Glutamatergic neuron (in vitro differentiated cells): ENCODE measurements around the gene NLGN4X. TPM values are rescaled to one million over a fixed set of nuclear protein-coding genes. Genes with fewer than 3 reads are reported as not detected.

Source experiments
- DNase-seq: peaks from one replicate; pipeline ENCODE4 v3.0.0; 2022
- H3K27ac Mint-ChIP-seq: one replicate; pipeline ENCODE4 v1.8.0; 2020; ENCODE audit warnings: mild to moderate bottlenecking, mixed read lengths, inconsistent platforms; ENCODE audit not compliant: unreplicated experiment
- H3K27me3 Mint-ChIP-seq: one replicate; pipeline ENCODE4 v1.8.0; 2020; ENCODE audit warnings: mild to moderate bottlenecking, moderate library complexity, mixed read lengths, inconsistent platforms; ENCODE audit not compliant: unreplicated experiment
- H3K36me3 Mint-ChIP-seq: one replicate; pipeline ENCODE4 v1.8.0; 2020; ENCODE audit warnings: mild to moderate bottlenecking, mixed read lengths, inconsistent platforms; ENCODE audit not compliant: unreplicated experiment
- H3K4me1 Mint-ChIP-seq: one replicate; pipeline ENCODE4 v1.8.0; 2020; ENCODE audit warnings: mild to moderate bottlenecking, low read depth, mixed read lengths, inconsistent platforms; ENCODE audit not compliant: unreplicated experiment
- H3K4me3 Mint-ChIP-seq: one replicate; pipeline ENCODE4 v1.8.0; 2020; ENCODE audit warnings: mild to moderate bottlenecking, mixed read lengths, inconsistent platforms; ENCODE audit not compliant: unreplicated experiment
- H3K9me3 Mint-ChIP-seq: one replicate; pipeline ENCODE4 v1.8.0; 2020; ENCODE audit warnings: mild to moderate bottlenecking, moderate library complexity, mixed read lengths, inconsistent platforms; ENCODE audit not compliant: unreplicated experiment
- total RNA-seq: library from RNA; stranded (reverse); fragmentation: NEBNext Ultra II Directional; extraction: Animal tissue kit (Norgen Biotek cat#: 25700); gene quantifications from one replicate; pipeline ENCODE4 v1.2.1, GENCODE V29; 2021; ENCODE audit not compliant: unreplicated experiment
- TF ChIP-seq, protein P1 (sequence below): fragments of 200-600 bp; sonication (generic); IDR thresholded peaks from one replicate; pipeline ENCODE4 v1.5.0; 2021; ENCODE audit not compliant: partially characterized antibody, unreplicated experiment

NLGN4X gene
- total RNA-seq, 1 donor from 2014 or later: 40.9 TPM

DNA sequence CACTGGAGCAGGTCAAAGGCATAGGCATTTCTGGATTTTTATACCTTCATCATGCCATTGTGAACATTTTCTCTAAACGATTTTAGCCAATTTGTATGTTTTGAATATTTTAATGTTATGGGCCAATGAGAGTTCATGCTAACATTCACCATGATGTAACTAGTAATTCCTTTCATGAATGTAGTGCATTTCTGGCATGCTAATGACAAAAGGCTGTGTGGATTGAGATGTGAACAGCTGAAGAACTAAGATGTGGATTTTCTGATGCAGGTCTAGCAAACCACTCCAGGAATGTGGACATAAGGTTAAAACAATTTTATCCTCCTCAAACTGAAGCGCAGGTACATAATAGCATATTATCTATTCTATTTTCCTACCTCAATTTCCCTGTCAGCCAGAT is 269.4 kb downstream of the NLGN4X start:
- TF ChIP-seq, protein P1, sequence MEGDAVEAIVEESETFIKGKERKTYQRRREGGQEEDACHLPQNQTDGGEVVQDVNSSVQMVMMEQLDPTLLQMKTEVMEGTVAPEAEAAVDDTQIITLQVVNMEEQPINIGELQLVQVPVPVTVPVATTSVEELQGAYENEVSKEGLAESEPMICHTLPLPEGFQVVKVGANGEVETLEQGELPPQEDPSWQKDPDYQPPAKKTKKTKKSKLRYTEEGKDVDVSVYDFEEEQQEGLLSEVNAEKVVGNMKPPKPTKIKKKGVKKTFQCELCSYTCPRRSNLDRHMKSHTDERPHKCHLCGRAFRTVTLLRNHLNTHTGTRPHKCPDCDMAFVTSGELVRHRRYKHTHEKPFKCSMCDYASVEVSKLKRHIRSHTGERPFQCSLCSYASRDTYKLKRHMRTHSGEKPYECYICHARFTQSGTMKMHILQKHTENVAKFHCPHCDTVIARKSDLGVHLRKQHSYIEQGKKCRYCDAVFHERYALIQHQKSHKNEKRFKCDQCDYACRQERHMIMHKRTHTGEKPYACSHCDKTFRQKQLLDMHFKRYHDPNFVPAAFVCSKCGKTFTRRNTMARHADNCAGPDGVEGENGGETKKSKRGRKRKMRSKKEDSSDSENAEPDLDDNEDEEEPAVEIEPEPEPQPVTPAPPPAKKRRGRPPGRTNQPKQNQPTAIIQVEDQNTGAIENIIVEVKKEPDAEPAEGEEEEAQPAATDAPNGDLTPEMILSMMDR: no peak
- Mint-ChIP-seq H3K36me3 (no peaks in the 10 kb centered on the region), H3K27ac (no peak overlapping the region), H3K4me3 (no peak overlapping the region), H3K4me1 (peaks cover 4% of the 10 kb centered on the region), H3K9me3 (peaks cover 3% of the 10 kb centered on the region), H3K27me3 (no peaks in the 10 kb centered on the region)
- DNase-seq: no peak

DNA sequence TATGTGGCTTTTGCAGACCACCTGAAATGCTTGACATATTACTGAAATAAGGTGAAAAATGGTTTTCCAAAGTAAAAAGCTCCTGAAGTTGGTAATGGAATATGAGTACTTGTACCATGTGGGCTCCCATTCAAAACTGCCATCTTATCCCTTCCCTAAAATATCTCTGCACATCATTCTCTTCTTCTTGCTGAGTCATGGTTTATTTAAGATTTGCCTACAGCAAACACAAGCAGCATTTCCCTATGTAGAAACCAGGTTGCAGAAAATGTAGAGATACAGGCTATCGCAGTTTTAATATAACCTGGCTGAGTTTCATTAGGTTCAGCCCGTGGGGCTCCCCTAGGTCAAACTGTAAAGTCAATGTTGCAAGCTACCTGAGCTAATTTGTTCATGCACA is 270.1 kb downstream of the NLGN4X start:
- Mint-ChIP-seq H3K27me3 (no peaks in the 10 kb centered on the region), H3K9me3 (peaks cover 3% of the 10 kb centered on the region), H3K27ac (no peak overlapping the region), H3K4me1 (peaks cover 4% of the 10 kb centered on the region), H3K4me3 (no peak overlapping the region), H3K36me3 (no peaks in the 10 kb centered on the region)
- no peak for DNase-seq
- TF ChIP-seq, protein P1: no peak

DNA sequence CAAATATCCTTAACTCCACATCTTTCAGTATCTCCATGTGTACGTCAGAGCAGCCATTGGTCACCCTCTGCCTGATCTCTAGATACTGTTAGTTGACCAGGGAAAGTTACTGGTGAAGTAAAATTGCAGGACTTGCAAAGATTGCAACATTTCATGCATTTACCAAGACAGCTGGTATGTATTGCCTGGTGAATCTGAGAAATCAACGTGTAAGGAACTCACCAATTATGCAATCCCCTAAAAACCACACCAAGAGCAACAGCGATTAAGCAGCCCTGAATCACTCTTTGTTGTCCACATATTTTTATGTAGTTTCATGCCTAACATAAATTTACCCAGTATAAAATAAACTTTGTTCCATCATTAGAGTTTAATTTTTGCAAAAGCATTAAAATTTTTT is 271.2 kb downstream of the NLGN4X start:
- Mint-ChIP-seq H3K27me3 (no peaks in the 10 kb centered on the region), H3K27ac (no peak overlapping the region), H3K4me3 (no peak overlapping the region), H3K36me3 (no peaks in the 10 kb centered on the region), H3K4me1 (peaks cover 4% of the 10 kb centered on the region), H3K9me3 (peaks cover 3% of the 10 kb centered on the region)
- DNase-seq: no peak
- TF ChIP-seq, protein P1: no peak

GRCh38 chrX:5936438-5936837 is 292.2 kb downstream of the NLGN4X start:
- Mint-ChIP-seq H3K9me3 (no peaks in the 10 kb centered on the region), H3K36me3 (no peaks in the 10 kb centered on the region), H3K27ac (no peak overlapping the region), H3K27me3 (no peaks in the 10 kb centered on the region), H3K4me1 (peaks cover 9% of the 10 kb centered on the region), H3K4me3 (no peak overlapping the region)
- DNase-seq: no peak
- TF ChIP-seq, protein P1: no peak

DNA sequence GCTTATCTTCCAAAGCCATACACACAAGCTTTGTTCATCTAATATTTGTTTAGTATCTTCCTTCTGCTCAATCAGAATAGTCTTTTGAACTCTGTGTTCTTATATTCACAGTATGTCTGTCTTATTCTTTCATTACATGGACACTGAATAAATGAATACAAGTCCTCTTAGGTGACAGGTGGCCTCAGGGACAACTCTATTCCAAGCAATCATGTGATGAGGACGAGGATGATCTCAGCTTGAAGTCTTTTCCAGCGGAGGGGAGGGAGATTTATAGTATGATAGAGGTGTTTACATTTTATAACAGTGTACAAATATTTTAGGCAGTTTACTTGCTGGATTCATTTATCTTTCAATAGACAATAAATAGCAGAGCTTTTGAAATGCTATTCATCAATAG is 300.4 kb downstream of the NLGN4X start:
- no peak overlapping the region for H3K27ac Mint-ChIP-seq
- H3K36me3 Mint-ChIP-seq: no peaks in the 10 kb centered on the region
- TF ChIP-seq, protein P1: no peak
- no peak for DNase-seq
- H3K4me1 Mint-ChIP-seq: no peaks in the 10 kb centered on the region
- no peaks in the 10 kb centered on the region for H3K27me3 Mint-ChIP-seq
- H3K9me3 Mint-ChIP-seq: no peaks in the 10 kb centered on the region
- H3K4me3 Mint-ChIP-seq: no peak overlapping the region
